HG03097 (cell line): ENCODE data around the gene PCNX4.

Experiments used
- ATAC-seq: cut with Tn5 transposase; IDR thresholded peaks from one replicate; pipeline ENCODE4 v1.9.1; 2021; ENCODE audit not compliant: unreplicated experiment, low FRiP score

The PCNX4 gene

GRCh38 chr14:60204104-60204842 lies 112.5 kb downstream of the PCNX4 start:
- ATAC-seq = peak; percentile 74

GRCh38 chr14:60204843-60205774 lies 113.4 kb downstream of the PCNX4 start:
- ATAC-seq = peak; percentile 41

GRCh38 chr14:60206249-60206670 lies 114.5 kb downstream of the PCNX4 start:
- ATAC-seq = no peak

- ATAC-seq = no peak
Observed at GRCh38 chr14:60206837-60207533, 115.3 kb downstream of the PCNX4 start.

GRCh38 chr14:60210703-60211102 lies 119.0 kb downstream of the PCNX4 start:
- ATAC-seq = no peak

GRCh38 chr14:60211153-60211552 lies 119.4 kb downstream of the PCNX4 start:
- no peak for ATAC-seq

- peak; percentile 84 for ATAC-seq
Observed at GRCh38 chr14:60212503-60213371, 121.0 kb downstream of the PCNX4 start.

GRCh38 chr14:60214003-60214402 lies 122.3 kb downstream of the PCNX4 start:
- no peak for ATAC-seq

- no peak for ATAC-seq
Observed at GRCh38 chr14:60214415-60215126, 122.8 kb downstream of the PCNX4 start.

GRCh38 chr14:60215127-60215444 lies 123.4 kb downstream of the PCNX4 start:
- ATAC-seq = no peak

GRCh38 chr14:60215520-60216420 lies 124.0 kb downstream of the PCNX4 start:
- ATAC-seq = no peak

- no peak for ATAC-seq
Observed at GRCh38 chr14:60217713-60218112, 126.0 kb downstream of the PCNX4 start.
